Suprapubic skin (tissue), 4 donors: Measurements from ENCODE around the gene TMEM132D. TPM values are rescaled to one million over a fixed set of nuclear protein-coding genes. Genes with fewer than 3 reads are reported as not detected.

Experiments used
- DNase-seq, 2 donors: peaks; one replicate each; pipeline ENCODE4 v3.0.0-alpha.2; 2019; ENCODE audit warnings: low spot score in 2 of 2
- H3K27ac ChIP-seq: fragments of 200-600 bp; sonication (generic); one replicate; pipeline ENCODE4 v1.5.1; 2019
- H3K27me3 ChIP-seq: fragments of 200-600 bp; sonication (generic); one replicate; pipeline ENCODE4 v1.5.1; 2019
- H3K36me3 ChIP-seq: fragments of 200-600 bp; sonication (generic); one replicate; pipeline ENCODE4 v1.5.1; 2019
- H3K4me1 ChIP-seq: fragments of 200-600 bp; sonication (generic); one replicate; pipeline ENCODE4 v1.5.1; 2019
- H3K4me3 ChIP-seq: fragments of 200-600 bp; sonication (generic); one replicate; pipeline ENCODE4 v1.5.1; 2019; ENCODE audit warnings: mild to moderate bottlenecking
- H3K9me3 ChIP-seq: fragments of 200-600 bp; sonication (generic); one replicate; pipeline ENCODE4 v1.5.1; 2019
- CTCF ChIP-seq, 2 donors: fragments of 200-600 bp in 1 of 2; fragments of 450-650 bp in 1 of 2; sonication (generic) in 1 of 2; IDR thresholded peaks; one replicate each; pipeline ENCODE4 v1.5.1; 2016 to 2019; ENCODE audit warnings: antibody characterized with exemption in 2 of 2, mild to moderate bottlenecking in 1 of 2, moderate library complexity in 1 of 2
- EP300 ChIP-seq: sonication (generic); formaldehyde crosslinking; IDR thresholded peaks from one replicate; pipeline ENCODE4 v1.6.1; 2017; ENCODE audit warnings: antibody characterized with exemption
- POLR2A ChIP-seq, 2 donors: fragments of 450-650 bp; IDR thresholded peaks; one replicate each; pipeline ENCODE4 v1.6.1; 2017; ENCODE audit warnings: antibody characterized with exemption in 2 of 2, mild to moderate bottlenecking in 2 of 2, moderate library complexity in 2 of 2
- POLR2AphosphoS5 ChIP-seq, 3 donors: sonication (generic); formaldehyde crosslinking; IDR thresholded peaks; one replicate each; pipeline ENCODE4 v1.6.1; 2017; ENCODE audit warnings: antibody characterized with exemption in 3 of 3
- WGBS: methylation state at CpG from one replicate; pipeline ENCODE4 v1.1.5; 2018; 5-methylcytosine and 5-hydroxymethylcytosine counted together
- total RNA-seq, 4 donors: library from RNA; depleted of rRNA; stranded (reverse); fragments of >200 nt; gene quantifications; one replicate each; pipeline ENCODE4 v1.1.0, GENCODE V29; 2016

The TMEM132D gene
- total RNA-seq, 4 donors from 2014 or later: 0.10 to 0.64 TPM; not detected in 2

GRCh38 chr12:129409281-129409680, 494.5 kb downstream of the TMEM132D start:
- H3K36me3 ChIP-seq: no peaks in the 10 kb centered on the region
- no peak overlapping the region for H3K27ac ChIP-seq
- no peak overlapping the region for H3K4me3 ChIP-seq
- no peak for DNase-seq
- H3K27me3 ChIP-seq: no peaks in the 10 kb centered on the region
- H3K4me1 ChIP-seq: no peaks in the 10 kb centered on the region
- TF ChIP-seq POLR2AphosphoS5 (IDR thresholded peaks at IDR 0.05) (no peak), POLR2A (IDR thresholded peaks at IDR 0.05) (no peak), EP300 (no peak), CTCF (IDR thresholded peaks at IDR 0.05) (no peak)
- 75% methylated on average over 8 of the region's 8 CpGs for WGBS
- no peaks in the 10 kb centered on the region for H3K9me3 ChIP-seq

GRCh38 chr12:129404556-129404955, 499.3 kb downstream of the TMEM132D start:
- H3K27me3 ChIP-seq: no peaks in the 10 kb centered on the region
- 55% methylated on average over 4 of the region's 4 CpGs for WGBS
- H3K27ac ChIP-seq: no peak overlapping the region
- TF ChIP-seq EP300: no peak
- TF ChIP-seq CTCF (IDR thresholded peaks at IDR 0.05): no peak
- no peak for TF ChIP-seq POLR2A (IDR thresholded peaks at IDR 0.05)
- TF ChIP-seq POLR2AphosphoS5 (IDR thresholded peaks at IDR 0.05): no peak
- peaks cover 7% of the 10 kb centered on the region for H3K9me3 ChIP-seq
- H3K36me3 ChIP-seq: no peaks in the 10 kb centered on the region
- no peak overlapping the region for H3K4me3 ChIP-seq
- H3K4me1 ChIP-seq: no peaks in the 10 kb centered on the region
- no peak for DNase-seq

GRCh38 chr12:129401572-129401971, 502.3 kb downstream of the TMEM132D start:
- H3K9me3 ChIP-seq: peaks cover 11% of the 10 kb centered on the region
- no peaks in the 10 kb centered on the region for H3K4me1 ChIP-seq
- TF ChIP-seq POLR2A (IDR thresholded peaks at IDR 0.05) (no peak), CTCF (IDR thresholded peaks at IDR 0.05) (no peak), POLR2AphosphoS5 (IDR thresholded peaks at IDR 0.05) (no peak), EP300 (no peak)
- no peak overlapping the region for H3K27ac ChIP-seq
- no peak for DNase-seq
- WGBS: 65% methylated on average over 4 of the region's 4 CpGs
- H3K36me3 ChIP-seq: no peaks in the 10 kb centered on the region
- no peak overlapping the region for H3K4me3 ChIP-seq
- no peaks in the 10 kb centered on the region for H3K27me3 ChIP-seq

- Histone ChIP-seq H3K9me3 (peaks cover 4% of the 10 kb centered on the region), H3K36me3 (no peaks in the 10 kb centered on the region), H3K27ac (no peak overlapping the region), H3K4me3 (no peak overlapping the region), H3K27me3 (no peaks in the 10 kb centered on the region), H3K4me1 (no peaks in the 10 kb centered on the region)
- DNase-seq: no peak
- 74% methylated on average over 16 of the region's 16 CpGs for WGBS
- TF ChIP-seq CTCF (IDR thresholded peaks at IDR 0.05) (no peak), POLR2A (IDR thresholded peaks at IDR 0.05) (no peak), POLR2AphosphoS5 (IDR thresholded peaks at IDR 0.05) (no peak), EP300 (no peak)
Observed at GRCh38 chr12:129394177-129394825, 509.5 kb downstream of the TMEM132D start.

GRCh38 chr12:129393357-129393937, 510.4 kb downstream of the TMEM132D start:
- WGBS: 51% methylated on average over 5 of the region's 5 CpGs
- H3K36me3 ChIP-seq: no peaks in the 10 kb centered on the region
- H3K9me3 ChIP-seq: peaks cover 4% of the 10 kb centered on the region
- H3K27ac ChIP-seq: no peak overlapping the region
- H3K27me3 ChIP-seq: no peaks in the 10 kb centered on the region
- no peak for TF ChIP-seq CTCF (IDR thresholded peaks at IDR 0.05)
- no peak for TF ChIP-seq POLR2A (IDR thresholded peaks at IDR 0.05)
- TF ChIP-seq POLR2AphosphoS5 (IDR thresholded peaks at IDR 0.05): no peak
- DNase-seq: no peak
- no peak overlapping the region for H3K4me3 ChIP-seq
- H3K4me1 ChIP-seq: no peaks in the 10 kb centered on the region
